HG02610 (cell line): ENCODE measurements around the gene CYSRT1.
"Not testable (repeated sequence)": the region's sequence is repeated elsewhere in the genome, so short reads cannot be mapped to it uniquely, and the experiment has no call there.

ENCODE experiments used
- ATAC-seq: cut with Tn5 transposase; IDR thresholded peaks from one replicate; pipeline ENCODE4 v1.9.1; 2021; ENCODE audit warnings: mild to moderate bottlenecking, moderate library complexity; ENCODE audit not compliant: unreplicated experiment

Gene CYSRT1

DNA sequence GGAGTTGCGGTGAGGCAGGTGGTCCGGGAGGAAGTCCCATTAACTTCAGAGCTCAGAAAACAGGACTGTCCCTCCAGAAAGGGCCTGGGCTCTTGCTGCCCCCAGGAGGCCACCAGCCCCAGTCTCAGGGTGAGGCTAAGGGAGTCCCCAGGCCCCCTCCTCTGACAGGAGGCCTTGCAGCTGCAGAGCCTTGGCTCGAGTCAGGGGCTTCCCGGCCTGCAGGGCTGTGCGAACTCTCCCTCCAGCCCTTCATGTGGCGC, 22.9 kb downstream of the CYSRT1 start:
- ATAC-seq, result no peak

DNA sequence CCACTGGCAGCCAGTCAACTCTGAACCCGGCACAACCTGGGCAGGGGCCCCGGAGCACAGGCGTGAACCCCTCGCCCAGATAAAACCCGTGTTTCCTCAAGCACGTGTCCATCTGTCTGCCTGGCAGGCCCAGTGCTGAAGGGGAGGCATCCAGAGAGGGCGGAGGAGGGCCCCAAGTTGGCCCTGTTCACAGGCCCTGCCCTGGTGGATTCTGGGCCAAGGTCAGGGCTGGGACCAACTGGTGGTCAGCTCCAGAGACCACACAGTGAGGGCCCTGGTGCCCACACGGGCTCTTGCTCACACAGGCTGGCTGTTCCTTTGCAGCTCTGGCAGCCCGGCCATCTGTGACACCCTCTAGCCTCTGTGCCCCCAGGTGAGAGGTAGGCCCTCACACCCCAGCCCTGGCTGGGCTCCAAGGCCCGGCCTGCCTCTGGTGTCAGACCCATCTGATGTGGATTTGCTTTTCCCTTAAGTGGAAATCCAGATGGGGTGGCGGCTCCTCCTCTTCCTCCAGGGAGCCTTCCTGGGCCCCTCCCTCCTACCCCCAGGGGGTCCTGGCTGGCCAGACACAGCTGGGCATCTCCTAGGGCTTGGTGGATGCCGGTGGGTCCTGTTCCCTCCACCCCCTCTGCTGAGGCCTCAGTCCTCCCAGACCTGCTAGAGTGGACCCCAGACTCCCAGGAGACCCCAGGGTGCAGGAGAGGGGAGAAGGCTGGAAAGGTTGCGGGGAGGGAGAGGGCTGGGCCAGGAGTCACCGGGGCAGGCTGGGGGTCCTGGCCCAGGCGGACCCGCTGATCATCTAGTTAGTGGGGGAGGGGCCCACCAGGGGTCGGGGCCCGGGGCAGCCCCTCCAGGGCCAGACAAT, 25.6 kb downstream of the CYSRT1 start:
- no peak for ATAC-seq

DNA sequence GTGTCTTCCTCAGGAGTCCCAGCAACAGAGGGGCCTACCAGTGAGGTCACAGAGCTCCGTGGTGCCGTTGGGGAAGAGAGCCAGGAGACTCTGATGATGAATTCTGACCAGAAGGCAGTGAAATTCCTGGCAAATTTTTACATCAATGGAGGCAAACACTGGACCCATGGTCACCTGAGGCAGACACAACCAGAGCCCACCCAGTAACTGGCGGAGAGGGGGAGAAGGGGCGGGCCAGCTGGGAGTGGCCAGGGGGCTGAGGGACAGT, 26.2 kb downstream of the CYSRT1 start, which contains the start of gene STPG3:
Gene STPG3 (plus strand): TSS at position 93 of the 268 bp plus-strand sequence. CDS start 1 bp downstream, at position 94.
- no peak for ATAC-seq

DNA sequence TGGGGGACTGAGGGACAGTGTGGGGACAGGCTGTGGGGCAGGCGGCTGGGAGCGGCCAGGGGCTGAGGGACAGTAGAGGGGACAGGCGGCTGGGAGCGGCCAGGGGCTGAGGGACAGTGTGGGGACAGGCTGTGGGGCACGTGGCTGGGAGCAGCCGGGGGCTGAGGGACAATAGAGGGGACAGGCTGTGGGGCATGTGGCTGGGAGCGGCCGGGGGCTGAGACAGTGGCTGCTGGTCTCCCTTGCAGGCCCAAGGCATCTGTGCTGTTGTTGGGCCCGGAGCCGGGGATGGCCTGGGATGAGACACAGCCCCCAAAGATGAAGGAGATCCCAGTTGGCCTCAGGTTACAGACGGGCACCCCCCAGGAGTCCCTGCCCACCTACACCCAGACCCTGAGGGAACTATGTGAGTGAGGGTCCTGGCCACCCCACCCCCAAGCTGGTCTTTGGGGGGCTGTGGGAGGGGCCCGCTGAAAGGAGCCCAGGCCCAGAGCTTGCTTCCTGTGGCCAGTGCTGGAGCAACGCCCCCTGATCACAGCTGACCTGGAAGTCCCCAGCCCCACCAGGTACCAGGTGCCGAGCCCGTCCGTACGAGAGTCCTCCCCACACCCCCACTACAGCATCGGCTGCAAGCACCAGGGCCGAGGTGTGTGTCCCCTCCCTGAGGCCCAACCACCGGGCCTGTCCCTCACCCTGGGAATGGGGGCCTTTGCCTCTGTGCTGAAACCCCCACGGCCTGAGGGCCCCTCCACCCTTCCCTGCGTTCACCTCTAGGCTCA, 26.7 kb downstream of the CYSRT1 start:
- ATAC-seq, result no peak

DNA sequence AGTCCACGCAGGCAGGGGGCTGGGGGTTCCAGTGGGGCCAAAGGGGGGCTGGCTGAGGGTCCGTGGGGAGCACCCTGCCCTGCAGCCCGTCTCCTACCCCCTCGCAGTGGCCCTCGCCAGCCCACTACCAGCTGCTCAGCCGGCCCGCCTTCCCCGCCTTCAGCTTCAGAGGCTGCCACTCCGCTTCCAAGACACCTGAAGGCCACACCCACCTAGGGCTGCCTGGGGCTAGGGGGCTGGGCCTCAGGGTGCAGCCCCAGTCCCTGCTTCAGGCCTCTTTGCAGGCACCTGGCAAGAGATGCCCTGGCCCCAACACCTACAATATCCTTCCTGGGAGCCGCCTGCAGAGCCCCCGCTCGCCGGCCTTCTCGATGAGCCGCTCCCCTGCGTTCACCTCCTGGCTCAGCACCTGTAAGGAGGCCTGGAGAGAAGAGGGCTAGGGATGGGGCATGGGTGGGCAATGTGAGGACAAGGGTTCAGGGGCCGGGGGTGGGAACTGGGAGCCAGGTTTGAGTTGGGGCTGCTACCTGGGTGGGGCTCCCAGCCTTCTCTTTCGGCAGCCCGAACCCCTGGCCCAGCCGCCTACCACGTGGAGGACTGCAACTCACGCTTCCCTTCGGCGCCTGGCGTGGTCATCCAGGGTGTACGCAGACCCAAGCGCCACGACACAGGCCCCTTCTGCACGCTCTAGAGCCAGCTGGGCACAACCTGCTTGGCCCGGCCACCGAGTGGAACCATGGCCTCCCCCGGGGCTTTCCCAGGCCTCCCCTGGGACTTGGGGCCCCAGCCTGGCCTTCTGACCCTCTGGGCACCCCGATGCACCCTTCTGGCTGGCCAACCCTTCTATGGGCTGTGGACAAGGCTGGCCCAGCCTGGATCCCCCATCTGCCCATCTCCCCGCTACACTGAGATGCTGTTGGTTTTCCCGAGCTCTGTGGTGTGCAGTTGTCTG, 27.9 kb downstream of the CYSRT1 start:
- no peak for ATAC-seq

DNA sequence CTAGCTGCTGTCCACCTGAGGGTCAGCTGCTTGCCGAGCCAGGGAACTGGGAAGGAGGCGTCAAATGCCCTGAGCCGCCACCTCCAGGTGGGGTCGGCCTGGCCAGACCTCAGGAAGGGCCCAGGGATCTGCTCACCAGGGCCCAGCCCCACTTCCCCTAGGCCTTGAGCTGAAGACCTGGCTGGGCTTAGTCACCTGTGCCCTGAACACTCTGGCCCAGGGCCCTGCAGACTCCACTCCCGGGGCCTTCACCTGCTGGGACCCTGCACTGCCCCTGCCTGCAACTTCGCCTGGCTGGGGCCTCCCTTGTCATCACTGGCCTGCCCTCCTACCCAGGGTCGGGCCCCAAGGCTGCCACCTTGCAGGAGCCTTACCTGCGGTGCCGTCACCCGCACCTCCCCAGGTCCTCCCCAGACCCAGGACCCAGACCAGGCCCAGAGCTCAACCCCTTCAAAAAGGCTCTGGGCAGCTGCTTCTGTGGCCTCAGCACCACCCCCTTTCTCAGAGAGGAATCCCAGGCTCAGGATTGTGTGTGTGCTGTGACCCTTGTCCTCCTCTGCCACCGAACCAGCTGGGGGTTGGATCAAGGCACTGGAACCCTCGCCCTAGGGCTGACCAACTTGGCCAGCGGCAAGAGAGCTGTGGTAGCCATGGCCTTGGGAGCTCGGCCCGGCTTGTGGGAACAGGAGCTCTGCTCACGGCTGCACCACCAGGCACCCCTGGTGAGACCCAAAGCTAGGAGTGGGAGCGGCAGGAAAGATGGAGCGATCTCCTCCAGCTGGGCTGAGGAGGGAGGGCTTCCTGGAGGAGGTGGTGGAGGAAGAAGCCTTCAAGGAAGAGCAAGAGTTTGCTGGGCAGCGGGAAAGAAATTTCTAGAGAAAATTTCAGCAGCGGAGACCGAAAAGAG, 29.0 kb downstream of the CYSRT1 start:
- no peak for ATAC-seq

DNA sequence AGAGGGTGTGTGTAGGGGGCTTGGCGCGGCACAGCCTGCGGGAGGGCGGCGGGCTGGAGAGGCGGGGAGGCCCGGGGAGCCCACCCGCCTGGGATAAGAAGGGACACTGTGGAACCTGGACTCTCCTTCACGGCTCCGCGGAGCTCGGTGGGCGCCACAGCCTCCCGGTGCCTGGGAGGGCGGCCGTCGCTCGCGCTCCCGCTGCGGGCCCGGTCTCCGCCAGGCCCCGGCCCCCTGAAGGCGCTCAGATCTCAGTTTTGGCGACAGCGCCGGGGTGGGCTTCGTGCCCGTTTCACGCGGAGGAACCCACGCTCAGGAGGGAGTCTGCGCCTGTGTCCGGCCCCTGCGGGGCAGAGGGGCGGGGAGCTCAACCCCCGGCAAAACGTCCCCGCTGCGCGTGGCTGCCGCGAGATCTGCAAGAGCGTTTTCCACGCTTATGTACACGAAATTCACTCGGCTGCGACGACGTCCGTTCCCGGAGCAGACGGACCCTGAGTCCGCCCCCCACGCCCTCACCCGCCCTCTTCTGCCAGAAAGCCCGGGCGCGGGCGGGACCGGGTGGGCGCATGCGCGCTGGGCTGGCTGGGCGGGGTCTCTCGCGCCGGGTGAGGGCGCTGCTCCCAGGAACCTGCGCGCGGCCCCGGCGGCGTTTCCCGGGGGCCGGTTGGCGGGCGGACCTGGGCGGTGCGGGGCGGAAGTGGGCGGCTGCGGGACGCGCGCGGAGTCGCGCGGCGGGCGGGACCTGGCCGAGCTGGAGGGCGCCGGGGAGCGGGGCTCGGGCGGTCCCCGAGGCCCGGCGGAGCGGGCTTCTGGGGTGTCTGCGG, 29.9 kb downstream of the CYSRT1 start, which contains the start of gene NELFB:
Gene NELFB (plus strand): TSS at position 704 of the 824 bp plus-strand sequence.
- ATAC-seq, result peak; percentile 77

DNA sequence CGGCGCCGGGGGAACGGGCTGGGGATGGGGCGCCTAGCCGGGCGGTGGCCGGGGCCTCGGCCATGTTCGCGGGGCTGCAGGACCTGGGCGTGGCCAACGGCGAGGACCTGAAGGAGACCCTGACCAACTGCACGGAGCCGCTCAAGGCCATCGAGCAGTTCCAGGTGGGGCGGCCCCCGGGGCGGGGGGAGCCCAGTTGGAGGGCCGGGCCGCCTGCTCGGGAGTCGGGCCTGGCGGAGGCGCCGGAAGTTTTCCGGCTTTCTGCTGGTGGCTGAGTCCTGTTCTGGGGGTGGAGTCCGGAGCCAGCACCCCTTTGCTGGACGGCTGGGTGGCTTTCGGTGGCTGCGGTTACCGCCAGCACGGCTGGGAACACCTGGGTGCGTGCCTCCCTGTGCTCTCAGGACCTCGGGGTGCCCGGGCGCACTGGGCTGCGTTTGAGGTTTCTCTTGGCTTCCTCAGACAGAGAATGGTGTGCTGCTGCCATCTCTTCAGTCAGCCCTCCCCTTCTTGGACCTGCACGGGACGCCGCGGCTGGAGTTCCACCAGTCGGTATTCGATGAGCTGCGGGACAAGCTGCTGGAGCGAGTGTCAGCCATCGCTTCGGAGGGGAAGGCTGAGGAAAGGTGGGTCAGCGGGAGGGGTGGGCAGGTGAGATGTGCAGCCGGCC, 30.6 kb downstream of the CYSRT1 start:
- no peak for ATAC-seq

DNA sequence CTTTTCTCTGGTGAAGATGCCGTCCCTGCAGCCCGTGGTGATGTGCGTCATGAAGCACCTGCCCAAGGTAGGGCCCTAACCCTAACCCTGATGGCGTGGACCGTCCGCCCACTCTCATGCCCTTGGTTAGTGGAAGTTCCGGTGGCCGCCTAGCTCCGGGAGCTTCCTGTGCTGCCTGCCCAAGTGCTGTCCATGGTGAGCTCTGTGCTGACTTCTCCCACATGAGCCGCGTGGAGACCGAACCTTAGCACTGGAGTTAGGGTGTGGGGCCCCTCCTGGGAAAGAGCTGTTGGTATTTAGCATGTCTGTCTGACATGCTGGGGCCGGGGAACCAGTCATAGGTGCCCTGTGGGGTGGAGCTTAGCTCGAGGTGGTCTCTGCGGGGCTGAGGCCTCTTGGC, 31.4 kb downstream of the CYSRT1 start:
- no peak for ATAC-seq

DNA sequence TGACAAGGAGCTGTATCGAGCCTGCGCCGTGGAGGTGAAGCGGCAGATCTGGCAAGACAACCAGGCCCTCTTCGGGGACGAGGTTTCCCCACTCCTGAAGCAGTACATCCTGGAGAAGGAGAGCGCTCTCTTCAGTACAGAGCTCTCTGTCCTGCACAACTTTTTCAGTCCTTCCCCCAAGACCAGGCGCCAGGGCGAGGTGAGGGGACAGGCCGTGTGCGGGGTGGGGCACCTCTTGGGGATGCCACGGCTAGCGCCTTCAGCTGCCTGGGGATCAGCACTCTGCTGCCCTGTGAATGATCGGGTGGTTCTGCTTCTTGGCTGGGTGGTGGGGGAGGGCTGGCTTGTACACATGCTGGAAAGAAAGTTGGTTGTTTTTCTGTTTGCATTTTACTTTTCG, 31.9 kb downstream of the CYSRT1 start:
- ATAC-seq, result no peak

DNA sequence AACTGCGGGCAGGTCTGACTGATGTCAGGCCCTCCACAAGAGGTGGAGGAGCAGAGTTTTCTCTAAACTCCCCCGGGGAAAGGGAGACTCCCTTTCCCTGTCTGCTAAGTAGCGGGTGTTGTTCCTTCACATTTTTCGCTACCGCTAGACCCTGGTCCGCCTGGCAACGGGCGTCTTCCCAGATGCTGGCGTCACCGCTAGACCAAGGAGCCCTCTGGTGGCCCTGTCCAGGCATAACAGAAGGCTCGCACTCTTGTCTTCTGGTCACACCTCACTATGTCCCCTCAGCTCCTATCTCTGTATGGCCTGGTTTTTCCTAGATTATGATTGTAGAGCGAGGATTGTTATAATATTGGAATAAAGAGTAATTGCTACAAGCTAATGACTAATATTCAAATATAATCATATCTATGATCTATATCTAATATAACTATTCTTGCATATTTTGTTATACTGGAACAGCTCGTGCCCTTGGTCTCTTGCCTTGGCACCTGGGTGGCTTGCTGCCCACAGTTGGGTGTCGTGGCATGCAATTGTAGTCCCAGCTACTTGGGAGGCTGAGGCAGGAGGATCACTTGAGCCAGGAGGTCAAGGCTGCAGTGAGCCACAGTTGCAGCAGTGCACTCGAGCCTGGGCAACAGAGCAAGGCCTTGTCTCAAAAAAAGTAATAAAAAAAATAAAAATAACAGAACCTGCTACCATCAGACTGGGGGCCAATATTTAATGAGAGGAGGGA, 37.4 kb downstream of the CYSRT1 start:
- ATAC-seq, result not testable (repeated sequence)

DNA sequence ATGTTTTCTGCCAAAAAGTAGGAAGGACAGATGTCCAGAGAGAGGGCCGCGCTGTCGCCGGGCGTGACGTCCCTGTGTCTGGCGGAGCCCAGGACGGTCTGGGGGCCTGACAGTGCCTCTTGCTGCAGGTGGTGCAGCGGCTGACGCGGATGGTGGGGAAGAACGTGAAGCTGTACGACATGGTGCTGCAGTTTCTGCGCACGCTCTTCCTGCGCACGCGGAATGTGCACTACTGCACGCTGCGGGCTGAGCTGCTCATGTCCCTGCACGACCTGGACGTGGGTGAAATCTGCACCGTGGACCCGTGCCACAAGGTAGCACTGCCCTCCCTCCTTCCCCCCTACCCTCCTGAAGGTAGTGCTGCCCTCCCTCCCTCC, 37.9 kb downstream of the CYSRT1 start:
- ATAC-seq, result no peak

DNA sequence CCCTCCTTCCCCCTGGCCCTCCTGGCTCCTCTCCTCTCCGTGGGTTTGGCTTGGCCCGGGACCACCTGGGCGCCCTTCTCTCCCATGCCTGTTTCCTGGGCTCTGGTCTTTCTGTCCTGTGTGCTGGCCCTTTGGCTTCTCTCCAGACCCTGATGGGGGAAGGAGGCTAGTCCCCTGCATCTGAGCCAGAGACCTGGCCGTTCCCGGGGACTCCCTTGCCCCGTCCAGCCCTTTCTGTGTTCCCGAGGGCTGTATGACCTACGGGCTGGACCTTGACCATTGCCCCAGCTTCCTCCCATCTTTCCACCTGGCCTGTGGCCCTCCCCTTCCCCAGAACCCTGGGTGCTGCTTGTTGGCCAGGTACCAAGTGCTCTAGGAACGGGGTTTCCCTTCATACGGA, 38.5 kb downstream of the CYSRT1 start:
- ATAC-seq, result no peak

DNA sequence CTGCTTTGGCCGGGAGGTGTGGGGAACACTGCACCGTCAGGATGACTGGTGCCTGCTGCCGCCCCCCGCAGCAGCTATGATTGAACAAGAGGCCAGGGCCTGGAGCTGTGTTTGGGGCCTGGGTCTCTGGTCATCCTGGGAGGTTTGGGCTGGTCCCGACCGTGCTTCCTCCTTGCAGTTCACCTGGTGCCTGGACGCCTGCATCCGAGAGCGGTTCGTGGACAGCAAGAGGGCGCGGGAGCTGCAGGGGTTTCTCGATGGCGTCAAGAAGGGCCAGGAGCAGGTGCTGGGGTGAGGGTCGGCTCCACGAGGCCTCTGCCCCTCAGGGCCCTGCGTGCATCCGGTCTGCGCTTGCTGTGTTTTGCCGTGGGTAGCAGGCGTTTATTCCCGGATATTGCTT, 39.1 kb downstream of the CYSRT1 start:
- ATAC-seq, result no peak

DNA sequence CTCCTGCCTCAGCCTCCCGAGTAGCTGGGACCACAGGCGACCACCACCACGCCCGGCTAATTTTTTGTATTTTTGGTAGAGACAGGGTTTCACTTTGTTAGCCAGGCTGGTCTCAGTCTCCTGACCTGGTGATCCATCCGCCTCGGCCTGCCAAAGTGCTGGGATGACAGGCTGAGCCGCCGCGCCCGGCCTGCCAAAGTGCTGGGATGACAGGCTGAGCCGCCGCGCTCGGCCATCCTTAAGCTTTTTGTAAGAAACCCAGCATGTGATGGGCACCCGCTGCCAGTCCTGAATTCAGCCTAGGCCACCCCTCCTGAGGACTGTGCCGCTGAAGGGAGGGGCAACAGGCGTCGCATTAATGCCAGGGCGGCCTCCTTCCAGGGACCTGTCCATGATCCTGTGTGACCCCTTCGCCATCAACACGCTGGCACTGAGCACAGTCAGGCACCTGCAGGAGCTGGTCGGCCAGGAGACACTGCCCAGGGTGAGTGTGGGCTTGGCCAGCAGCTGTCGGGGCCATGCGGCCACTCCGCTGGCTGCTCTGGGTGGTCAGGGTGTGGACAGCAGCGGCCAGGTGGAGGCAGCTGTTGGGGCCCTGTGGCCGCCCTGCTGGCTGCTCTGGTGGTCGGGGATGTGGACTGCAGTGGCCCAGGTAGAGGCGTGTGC, 40.7 kb downstream of the CYSRT1 start:
- ATAC-seq, result no peak

DNA sequence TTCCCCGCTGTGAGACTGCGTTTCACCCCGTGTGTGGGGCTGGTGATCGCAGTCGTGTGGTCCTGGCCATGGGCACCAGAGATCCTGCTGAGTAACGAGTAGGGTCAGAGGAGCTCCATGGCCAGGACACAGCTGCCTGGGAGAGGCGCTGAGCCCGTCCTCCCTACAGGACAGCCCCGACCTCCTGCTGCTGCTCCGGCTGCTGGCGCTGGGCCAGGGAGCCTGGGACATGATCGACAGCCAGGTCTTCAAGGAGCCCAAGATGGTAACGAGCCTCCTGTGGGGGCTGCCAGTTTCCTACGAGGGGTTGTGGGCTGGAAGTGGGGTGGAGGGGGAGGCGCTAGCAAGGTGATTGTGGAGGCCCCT, 41.2 kb downstream of the CYSRT1 start:
- ATAC-seq, result no peak

DNA sequence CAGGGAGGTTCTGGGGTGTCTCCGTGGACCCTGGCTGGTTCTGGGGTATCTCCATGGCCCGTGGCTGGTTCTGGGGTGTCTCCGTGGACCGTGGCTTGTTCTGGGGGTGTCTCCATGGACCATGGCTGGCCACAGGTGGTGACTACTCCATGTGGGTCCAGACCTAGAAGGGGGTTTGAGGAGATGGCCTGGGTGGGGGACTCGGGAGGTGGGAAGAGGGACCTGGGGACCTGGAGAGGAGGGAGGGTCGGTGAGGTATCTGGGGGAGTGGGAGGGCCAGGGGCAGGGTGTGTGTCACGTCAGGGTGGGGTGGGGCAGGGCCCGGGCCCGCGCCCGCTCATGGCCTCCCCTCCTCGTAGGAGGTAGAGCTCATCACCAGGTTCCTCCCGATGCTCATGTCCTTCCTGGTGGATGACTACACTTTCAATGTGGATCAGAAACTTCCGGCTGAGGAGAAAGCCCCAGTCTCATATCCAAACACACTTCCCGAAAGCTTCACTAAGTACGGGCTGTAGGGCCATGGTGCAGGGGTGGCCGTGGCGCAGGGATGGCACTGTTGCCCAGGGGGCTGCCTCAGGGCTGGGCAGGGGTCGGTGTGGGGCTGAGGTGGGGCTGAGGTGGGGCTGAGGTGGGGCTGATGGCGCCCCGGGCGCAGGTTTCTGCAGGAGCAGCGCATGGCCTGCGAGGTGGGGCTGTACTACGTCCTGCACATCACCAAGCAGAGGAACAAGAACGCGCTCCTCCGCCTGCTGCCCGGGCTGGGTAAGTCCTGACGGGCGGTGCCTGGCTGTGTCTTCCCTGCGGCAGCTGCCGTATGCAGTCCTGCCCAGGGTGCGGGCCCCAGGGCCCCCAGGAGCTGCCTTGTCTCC, 41.8 kb downstream of the CYSRT1 start:
- ATAC-seq, result no peak
